DMS53 treated with DMSO at 0.1 percent for 48 hours (cell line): ENCODE measurements around the gene KRT2.

ENCODE experiments used
- DNase-seq: peaks from one replicate; lab custom pipeline; 2025; ENCODE audit not compliant: unreplicated experiment; lab: John Stamatoyannopoulos, UW

KRT2 gene

DNA sequence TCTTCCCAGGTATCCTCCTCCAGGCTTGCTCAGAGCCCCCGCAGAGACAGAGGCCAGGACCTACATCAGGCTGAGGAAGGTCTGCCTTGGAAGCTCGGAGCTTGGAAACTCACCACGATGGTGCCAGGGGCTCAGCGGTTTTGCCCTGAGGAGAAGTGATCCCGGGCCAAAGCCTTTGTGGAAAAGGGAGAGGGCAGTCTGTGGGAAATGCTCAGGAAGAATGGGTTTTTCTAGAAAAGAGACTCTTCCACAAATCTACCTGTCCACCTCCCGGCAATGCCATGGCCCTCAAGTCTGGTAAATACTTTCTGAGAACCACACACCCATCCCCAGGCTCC, 8.0 kb downstream of the KRT2 start:
- no peak for DNase-seq

GRCh38 chr12:52643233-52644077, 8.6 kb downstream of the KRT2 start:
- DNase-seq: no peak

DNA sequence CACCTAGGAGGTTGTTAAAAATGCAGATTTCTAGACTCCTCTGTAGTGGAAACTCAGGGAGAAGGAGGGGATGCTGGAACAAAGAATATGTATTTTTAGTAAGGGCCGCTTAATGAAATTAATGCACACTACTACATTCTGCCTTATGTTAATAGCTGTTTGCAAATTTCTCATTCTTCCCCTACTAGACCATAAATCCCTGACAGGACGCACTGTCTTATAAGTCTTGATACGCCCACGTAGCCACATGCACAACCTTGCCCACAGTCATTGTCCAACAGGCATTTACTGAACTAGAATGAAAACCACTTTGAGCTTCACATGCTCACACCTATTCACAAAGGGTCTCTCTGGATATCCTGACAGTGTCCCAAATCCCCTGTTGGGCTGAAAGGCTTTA, 10.5 kb downstream of the KRT2 start:
- DNase-seq: no peak

GRCh38 chr12:52637299-52637698, 14.7 kb downstream of the KRT2 start:
- no peak for DNase-seq

- DNase-seq: no peak
Observed at GRCh38 chr12:52636592-52637258, 15.3 kb downstream of the KRT2 start.

DNA sequence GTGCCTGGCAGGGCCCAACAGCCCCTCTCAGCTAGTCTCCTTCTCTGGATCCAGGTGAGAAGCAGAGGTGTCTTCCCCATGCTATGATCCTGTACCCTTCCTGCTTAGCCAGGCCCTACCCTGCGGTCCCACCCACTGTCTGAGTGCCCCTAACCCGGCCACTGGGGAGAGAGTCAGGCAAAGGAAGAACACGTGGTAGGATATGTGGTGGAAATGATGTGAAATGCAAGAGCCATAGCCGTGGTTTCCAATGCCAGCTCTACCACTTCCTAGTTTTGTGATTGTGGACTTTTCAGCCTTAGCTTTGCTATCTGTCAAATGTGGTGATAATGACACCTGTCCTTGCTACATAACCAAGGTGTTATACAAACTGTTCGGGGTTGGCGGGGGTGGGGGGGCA, 15.8 kb downstream of the KRT2 start:
- DNase-seq: no peak

- DNase-seq: no peak
Observed at GRCh38 chr12:52634266-52635056, 17.6 kb downstream of the KRT2 start.

- DNase-seq: no peak
Observed at GRCh38 chr12:52633383-52633782, 18.6 kb downstream of the KRT2 start.

- no peak for DNase-seq
Observed at GRCh38 chr12:52632656-52633055, 19.4 kb downstream of the KRT2 start.

- no peak for DNase-seq
Observed at GRCh38 chr12:52631676-52632459, 20.1 kb downstream of the KRT2 start.

DNA sequence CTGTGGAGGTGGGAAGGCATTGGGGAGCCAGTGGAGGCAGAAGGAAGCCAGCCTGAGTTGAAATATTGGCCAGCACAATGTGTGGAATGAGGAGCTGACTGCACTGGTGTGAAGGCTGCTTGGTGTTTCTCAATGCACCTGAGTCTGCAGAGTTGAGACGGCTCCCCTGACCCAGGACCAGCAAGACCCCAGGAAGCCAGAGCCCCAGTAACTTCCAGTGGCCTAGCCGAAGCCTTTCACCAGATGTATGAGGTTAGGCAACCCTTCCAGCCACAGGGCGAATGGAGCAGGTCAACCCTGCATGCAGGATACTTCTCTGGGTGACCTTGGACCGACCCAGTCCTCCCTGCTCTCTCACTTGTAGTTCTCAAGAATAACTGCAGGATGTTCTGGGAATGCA, 20.7 kb downstream of the KRT2 start:
- no peak for DNase-seq

DNA sequence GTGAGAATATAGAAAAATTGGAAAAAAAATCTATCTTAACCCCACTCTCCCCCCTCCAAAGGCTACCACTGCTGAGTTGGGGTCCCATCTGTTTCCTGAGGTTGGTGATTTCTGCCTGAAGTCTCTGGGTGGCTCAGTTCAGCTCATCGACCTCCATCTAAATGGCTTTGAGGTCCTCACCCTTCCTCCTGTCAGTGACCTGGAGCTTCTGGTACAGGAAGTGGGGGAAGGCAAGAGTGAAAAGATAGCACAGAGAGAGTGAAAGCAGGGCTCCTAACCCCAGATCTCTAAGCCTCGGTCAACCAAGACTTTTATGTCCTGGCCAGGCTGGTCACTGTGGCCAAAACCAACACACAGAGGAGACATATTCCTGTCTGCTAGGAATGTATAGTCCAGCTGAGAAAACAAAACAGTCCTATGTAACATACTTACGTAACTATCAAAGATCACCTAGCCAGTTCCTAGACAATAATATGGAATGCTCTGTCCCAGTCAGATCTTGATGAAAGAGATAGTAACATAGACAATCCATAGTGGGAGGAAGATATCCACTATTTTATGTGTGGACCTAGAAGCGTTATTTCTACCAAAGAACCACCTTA, 21.3 kb downstream of the KRT2 start:
- DNase-seq: no peak

DNA sequence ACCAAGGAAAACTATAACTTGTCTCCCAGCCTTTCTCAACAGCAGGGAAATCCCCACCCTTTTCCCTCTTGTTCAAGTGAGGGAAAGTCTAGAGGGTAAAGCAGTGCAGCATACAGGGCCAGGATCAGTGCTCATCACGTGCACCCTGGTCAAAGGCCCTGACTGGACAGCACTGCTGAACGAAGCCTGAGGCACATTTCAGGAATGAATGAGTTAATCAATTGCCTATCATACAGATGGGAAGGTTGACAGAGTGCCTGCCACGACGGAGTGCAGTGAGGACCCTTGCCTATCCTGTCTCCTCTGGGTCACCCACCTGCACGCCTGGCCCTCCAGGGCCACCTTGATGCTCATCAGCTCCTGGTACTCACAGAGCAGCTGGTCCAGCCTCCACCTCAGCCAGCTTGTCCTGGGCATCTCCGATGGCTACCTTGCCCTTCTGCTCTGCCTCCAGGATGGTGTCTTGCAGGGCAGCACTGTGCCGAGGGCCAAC, 22.0 kb downstream of the KRT2 start:
- no peak for DNase-seq

GRCh38 chr12:52629281-52630007, 22.6 kb downstream of the KRT2 start:
- DNase-seq: no peak

DNA sequence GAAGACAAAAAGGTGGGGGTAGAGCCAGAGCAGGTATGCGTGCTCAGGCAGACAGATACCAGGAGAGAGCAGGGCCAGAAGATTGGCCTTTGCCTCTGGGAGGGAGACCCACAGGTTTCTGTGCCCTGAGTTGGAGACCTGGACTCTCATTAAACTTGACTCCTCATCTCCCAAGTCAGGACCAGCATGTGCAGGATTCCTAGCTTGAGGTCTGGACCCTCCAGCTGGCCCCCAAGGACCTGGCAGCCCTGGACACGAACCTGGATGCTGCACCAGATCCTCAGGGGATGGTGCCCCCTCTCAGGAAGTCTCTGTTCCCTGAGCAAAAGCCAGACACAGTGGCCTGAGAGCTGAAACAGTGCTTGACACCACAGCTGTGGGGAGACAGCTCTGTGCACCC, 23.2 kb downstream of the KRT2 start:
- DNase-seq: no peak

DNA sequence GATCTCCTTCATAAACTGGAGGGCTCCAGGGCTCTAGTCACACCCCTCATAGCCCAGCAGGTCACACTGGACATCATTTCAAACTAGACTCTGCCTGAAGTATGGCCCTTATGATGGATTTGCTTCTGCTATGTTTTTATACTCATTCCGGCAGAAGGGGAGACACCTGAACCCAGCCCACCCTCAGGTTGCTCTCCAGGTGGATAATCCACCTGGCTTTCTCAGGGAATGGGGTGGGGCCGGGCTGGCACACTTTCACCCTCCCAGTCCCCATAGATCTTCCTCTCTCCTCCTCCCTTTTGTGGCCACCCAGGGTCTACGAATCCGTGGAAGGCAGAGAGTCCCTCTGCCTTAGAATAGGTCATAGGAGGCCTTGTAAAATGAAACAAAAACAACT, 23.9 kb downstream of the KRT2 start:
- DNase-seq: no peak

GRCh38 chr12:52627395-52628110, 24.5 kb downstream of the KRT2 start:
- no peak for DNase-seq

DNA sequence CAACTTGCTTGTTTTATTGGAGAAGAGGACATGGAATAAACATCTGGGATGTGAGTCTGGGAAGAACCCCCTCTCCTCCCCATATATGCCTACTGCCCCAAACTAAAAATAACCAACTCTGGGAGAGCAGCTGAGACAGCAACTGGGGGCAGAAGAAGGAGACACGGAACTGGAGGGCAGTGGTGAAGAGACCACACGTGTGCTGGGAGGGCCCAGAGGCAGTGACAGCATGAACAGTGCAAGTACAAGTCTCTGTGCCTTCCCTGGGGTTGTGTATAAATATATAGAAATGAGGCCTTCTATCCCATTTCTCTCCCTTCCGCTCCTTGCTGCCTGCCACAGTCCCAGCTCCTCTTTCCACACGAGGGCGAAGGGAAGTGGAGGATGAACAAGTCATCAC, 29.7 kb downstream of the KRT2 start:
- no peak for DNase-seq

DNA sequence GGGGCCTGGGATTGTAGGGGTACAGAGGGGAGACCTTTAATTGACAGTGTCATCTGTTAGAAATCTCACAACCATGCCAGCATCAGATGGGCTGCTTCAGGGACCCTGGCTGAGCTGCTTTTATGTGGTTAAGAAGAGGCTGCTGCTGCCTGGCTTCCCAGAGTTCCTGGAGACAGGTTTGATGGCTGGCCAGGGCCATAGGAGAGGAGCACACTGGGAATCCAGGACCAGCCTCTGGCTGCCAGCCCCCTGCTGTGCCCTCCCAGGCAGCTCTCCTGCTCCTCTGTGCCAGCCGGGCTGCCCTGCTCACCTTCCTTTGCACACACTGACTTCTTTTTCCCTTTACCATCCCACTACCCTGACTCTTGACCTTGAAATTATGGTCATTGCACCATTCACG, 33.1 kb downstream of the KRT2 start:
- DNase-seq: no peak
